ENCODE data around the gene GFM1.

- no peak for TF ChIP-seq CTCF (IDR thresholded peaks at IDR 0.05 in 4 of 5, conservative IDR thresholded peaks at IDR 0.05 in 1 of 5)
- no peak for TF ChIP-seq POLR2A (IDR thresholded peaks at IDR 0.05)
Measured at GRCh38 chr3:158712443-158712842, 68.1 kb downstream of the GFM1 start.

Data from gastrocnemius medialis (tissue), 4 donors.